GM19238 (cell line): ENCODE data around the gene SBNO1.
"Not testable (repeated sequence)": the region's sequence is repeated elsewhere in the genome, so short reads cannot be mapped to it uniquely, and the experiment has no call there.

Experiments
- DNase-seq: peaks from one replicate; pipeline ENCODE4 v3.0.0; 2011; ENCODE audit warnings: low spot score; ENCODE audit not compliant: insufficient read length

The SBNO1 gene

GRCh38 chr12:123364532-123365024 is at the start of gene SBNO1:
Gene SBNO1, minus strand, starts transcription at chr12:123364847. Its CDS starts 14,406 bp downstream, at chr12:123350441.
- DNase-seq, result peak; percentile 77

DNA sequence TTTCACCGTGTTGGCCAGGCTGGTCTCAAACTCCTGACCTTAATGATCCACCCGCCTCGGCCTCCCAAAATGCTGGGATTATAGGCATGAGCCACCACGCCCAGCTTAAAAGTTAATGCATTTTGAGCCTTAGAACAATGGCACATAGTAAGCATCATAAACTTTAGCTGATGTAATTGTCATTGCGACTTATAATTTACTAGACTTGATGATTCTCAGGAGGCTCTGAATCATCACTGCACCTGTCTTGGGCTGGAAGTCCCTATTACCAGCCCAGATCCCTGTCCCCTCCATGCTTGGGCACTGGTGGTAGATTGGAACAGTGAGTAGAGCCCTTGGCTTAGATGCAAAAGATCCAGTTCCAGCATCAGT is 45.4 kb upstream of the SBNO1 start:
- DNase-seq, result no peak

- not testable (repeated sequence) for DNase-seq
Measured at GRCh38 chr12:123409284-123410040, 44.8 kb upstream of the SBNO1 start.

DNA sequence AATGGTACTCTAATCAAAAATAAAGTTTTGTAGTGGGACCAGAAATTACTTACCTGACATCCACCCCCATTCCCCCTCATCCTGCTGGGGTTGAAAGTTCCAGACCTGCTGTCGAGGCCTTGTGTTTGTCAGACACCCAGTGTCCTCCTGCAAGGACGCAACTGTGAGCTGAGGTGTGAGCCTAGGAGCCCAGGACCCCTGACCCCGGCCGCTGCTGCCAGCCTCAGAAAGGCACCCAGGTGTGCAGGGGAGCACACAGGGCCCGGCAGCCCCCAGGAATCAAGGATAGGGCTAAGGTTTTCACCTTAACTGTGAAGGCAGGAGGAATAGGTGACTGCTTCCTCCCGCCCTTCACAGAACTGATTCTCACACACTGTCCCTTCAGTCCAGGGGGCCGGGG is 44.0 kb upstream of the SBNO1 start:
- DNase-seq, result not testable (repeated sequence)

- not testable (repeated sequence) for DNase-seq
Measured at GRCh38 chr12:123407934-123408333, 43.3 kb upstream of the SBNO1 start.

DNA sequence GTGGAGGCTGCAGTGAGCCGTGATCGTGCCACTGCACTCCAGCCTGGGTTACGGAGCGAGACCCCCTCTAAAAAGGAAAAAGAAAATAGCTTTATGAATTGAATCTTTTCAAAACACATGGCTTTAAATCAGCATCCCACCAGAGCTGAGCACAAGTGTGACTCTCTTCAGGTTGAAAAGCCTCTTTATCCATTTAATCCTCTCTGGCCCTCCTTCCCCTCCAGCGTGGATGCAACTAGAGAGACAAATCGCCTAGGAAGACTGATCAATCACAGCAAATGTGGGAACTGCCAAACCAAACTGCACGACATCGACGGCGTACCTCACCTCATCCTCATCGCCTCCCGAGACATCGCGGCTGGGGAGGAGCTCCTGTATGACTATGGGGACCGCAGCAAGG is 42.6 kb upstream of the SBNO1 start:
- DNase-seq, result not testable (repeated sequence)

DNA sequence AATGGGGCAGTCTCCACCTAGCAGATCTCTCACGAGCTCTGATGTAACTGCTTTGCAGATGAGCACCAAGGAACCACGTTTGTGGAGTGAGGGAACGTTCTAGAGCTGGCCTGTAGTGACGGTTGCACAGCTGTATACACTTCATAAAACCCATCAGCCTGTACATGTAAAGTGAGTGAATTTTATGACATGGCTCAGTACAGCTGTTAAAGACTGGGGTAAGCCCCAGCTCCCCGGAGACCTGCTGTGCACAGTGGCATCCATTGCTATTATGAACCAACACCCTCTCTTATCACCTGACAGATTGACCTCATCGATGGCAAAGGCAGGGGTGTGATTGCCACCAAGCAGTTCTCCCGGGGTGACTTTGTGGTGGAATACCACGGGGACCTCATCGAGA is 39.9 kb upstream of the SBNO1 start:
- no peak for DNase-seq

- no peak for DNase-seq
Measured at GRCh38 chr12:123401753-123402683, 37.4 kb upstream of the SBNO1 start.

GRCh38 chr12:123399255-123399617 is 34.6 kb upstream of the SBNO1 start:
- no peak for DNase-seq

- DNase-seq, result no peak
Measured at GRCh38 chr12:123398550-123399254, 34.1 kb upstream of the SBNO1 start.

DNA sequence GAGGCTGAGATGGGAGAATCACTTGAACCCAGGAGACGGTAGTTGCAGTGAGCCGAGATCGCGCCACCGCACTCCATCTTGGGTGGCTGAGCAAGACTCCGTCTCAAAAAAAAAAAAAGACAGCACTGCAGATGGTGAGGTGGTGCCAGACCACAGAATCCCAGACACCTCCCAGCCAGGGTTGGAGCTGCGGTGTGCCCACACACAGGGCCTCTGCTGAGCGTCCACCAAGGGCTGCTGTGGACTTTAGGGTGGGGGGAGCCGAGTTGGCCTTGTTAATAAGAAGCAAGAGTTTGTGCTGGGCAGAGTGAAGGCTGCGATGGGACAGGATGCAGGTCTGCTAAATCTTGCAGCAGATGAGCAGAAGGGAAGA is 33.5 kb upstream of the SBNO1 start:
- DNase-seq, result no peak

- no peak for DNase-seq
Measured at GRCh38 chr12:123397400-123397799, 32.8 kb upstream of the SBNO1 start.

DNA sequence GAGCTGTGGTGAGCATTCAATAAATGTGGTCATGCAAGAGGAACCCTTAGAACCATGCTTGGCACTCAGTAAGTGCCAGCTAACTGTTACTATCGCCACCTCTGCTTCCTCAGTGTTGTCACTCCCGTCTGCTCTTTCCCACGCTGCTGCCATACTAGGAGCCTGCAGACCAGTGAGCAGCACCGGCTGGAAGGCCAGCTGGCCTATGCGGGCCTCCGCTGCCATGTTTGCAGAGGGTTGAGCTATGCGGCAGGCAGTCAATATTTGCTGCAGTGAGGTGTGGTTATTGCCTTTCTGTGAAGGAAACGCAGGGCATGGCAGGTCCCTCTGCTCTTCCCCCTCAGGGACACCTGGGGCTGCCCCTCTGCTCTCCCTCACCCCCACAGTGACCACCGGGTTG is 32.3 kb upstream of the SBNO1 start:
- no peak for DNase-seq

- no peak for DNase-seq
Measured at GRCh38 chr12:123396543-123396942, 31.9 kb upstream of the SBNO1 start.

DNA sequence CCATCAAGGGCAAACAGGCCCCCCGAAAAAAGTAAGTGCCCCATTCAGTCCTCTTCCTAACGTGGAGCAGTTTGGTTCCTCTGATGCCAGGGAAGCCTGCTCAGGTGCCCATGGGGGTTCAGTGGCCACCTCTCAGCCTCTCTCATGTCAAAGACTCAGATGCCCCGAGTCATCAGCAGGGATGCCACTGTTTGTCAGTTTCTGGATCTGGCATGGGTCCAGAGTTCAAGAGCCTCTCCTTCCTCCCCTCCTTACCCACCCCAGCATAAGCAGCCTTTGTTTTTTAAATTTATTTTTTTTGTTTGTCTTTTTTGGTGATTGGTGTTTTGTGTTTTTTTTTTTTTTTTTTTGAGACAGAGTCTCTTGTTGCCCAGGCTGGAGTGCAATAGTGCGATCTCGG is 30.6 kb upstream of the SBNO1 start:
- no peak for DNase-seq

DNA sequence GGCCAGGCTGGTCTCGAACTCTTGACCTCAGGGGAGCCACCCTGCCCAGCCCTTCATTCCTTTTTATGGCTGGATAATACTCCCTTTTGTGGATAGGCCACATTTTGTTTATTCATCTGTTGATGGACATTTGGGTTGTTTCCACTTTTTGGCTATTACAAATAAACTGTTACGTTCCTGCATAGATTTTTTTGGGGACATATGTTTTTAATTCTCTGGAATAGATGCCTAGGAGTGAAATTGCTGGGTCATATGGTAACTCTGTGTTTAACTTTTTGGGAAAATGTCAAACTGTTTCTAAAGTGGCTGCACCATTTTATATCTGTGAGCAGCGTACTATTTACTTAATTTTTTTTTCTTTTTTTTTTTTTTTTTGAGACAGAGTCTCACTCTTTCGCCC is 29.1 kb upstream of the SBNO1 start:
- DNase-seq, result no peak

GRCh38 chr12:123391546-123392343 is 27.1 kb upstream of the SBNO1 start:
- no peak for DNase-seq

GRCh38 chr12:123390498-123391426 is 26.1 kb upstream of the SBNO1 start:
- no peak for DNase-seq

DNA sequence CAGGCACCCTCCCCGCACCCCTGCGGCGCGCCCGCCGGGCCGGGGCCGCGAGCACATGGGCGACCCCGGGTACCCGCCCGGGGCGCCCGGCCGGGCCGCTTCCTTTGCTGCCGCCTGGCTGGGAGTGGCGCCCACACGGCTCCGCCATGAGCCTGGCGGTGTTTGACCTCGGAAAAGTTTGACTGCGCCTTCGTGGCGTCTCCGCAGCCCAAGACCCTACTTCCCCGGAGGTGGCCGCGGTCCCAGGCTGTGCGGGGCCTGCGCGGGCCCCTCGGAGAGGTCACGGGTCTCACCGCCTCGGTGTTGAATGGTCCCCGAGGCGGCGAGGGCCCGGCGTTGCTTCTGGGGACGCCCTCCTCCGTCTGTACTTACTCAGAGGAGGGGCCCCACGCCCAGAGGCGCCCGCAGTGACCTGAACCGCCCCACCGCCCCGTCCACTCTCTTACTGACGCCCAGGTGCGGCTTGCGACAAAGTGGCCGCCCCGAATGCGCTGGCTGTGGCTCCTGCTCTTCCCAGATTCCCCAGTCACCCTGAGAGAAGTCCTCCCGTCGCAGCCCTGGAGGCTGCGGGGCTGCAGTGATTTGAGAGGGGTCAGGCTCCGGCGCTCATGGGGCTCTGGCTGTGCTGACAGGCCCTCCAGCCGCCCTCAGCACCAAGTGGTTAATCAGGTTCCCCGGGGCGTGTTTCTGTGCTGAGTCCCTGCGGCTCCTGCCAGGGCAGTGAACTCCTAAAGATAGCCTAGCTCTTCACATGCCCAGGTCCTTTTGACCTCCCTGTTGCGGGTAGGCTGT is 25.1 kb upstream of the SBNO1 start:
- DNase-seq, result peak; percentile 56
